HG03575 (cell line): Measurements from ENCODE around the gene MRGPRE.
"Not testable (repeated sequence)": the region's sequence is repeated elsewhere in the genome, so short reads cannot be mapped to it uniquely, and the experiment has no call there.

Source experiments
- ATAC-seq: cut with Tn5 transposase; IDR thresholded peaks from one replicate; pipeline ENCODE4 v1.9.1; 2021; ENCODE audit not compliant: unreplicated experiment, insufficient number of reproducible peaks, low FRiP score; ENCODE audit errors: extremely low read depth

MRGPRE gene, protein sequence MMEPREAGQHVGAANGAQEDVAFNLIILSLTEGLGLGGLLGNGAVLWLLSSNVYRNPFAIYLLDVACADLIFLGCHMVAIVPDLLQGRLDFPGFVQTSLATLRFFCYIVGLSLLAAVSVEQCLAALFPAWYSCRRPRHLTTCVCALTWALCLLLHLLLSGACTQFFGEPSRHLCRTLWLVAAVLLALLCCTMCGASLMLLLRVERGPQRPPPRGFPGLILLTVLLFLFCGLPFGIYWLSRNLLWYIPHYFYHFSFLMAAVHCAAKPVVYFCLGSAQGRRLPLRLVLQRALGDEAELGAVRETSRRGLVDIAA

DNA sequence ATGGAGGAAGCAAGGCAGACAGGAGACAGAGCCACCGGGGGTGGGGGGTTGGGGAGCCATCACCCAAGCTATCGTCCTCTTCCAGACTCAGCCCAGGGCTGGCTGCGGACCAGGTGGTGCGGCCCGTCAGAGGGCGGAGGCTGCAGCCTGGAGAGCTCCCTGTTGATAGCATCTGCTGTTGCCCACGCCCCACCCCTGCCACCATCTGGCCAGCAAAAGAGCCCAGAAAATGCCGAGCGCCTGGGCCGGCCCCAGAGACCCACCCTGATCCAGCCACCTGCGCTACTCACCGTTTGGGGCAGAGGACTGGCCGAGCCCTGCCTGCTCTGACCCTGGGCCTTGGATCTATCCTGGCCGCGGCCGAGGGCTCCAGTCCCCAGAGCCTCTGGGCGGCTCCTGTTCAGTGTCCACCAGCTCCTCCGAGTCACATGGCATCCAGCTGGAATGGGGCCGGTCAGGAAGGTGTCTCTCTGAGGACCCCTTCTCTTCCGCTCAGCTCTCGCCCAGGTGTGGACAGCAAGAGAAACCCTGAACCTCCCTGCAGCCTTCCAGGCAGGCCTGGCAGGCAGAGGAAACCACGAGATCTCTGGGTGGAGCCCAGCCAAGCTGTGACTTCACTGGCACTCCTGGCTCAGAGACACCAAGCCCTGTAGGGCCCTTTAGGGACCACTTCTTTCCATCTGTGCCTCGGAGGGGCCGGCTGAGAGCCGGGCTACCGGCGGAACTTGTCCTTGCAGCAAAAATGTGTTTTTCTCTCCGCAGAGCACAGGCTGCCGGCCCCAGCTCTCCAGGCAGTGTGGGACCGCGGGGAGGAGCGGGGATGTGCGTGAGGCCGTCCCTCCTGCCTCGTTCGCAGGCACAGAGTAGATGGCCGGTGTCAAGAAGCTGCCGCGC, at the start of gene MRGPRE:
MRGPRE (minus strand) TSS at position 567 of the 894 bp plus-strand sequence. CDS start 3,618 bp downstream, outside the sequence.
- ATAC-seq = no peak

DNA sequence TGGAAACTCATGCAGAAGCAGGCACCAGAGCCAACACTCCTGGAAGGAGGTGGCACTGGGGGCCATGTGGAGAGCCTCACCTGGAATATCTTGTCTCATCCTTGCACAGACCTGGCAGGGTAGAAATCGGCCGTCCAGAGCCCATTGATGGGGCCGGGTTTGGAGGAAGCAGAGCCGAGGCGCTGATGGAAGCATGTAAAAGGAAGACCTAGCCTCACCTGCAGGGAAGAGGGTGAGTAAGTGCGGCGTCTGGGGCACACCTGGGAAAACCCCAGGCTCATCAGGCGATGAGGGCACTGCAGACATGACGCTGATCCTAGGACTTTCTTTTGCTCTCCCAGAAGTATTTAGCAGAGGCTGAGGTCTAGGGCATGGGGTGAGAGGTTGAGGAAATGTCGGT, 48.9 kb upstream of the MRGPRE start:
- not testable (repeated sequence) for ATAC-seq

DNA sequence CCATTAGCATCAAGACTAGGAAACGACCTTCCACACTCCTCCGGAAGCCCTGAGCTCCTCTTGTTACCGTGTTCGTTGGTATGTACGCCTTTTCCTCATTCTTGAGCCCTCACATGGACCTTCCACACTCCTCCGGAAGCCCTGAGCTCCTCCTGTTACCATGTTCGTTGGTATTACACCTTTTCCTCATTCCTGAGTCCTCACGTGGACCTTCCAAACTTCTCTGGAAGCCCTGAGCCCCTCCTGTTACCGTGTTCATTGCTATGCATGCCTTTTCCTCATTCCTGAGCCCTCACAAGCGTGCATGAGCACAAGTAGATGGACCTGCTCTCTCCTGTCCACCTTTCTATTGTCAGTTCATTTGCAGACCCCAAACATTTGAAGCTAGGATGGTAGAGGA, 48.4 kb upstream of the MRGPRE start:
- not testable (repeated sequence) for ATAC-seq

DNA sequence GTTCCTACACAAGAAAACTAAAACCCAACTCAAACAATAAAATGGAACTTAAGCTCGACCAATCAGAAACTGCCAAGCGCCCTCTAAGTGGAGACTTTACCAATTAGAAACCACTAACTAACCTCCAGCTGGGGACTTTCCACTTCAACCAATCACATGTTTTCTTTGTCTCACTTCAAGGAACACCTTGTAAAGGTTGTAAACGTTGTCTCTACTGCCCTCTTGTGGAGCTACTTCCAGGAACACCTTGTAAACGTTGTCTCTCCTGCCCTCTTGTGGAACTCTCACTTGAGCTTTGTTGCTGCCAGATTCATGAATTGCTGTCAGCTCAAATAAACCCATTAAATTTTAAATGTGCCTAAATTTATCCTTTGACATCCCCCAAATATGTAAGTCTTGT, 46.7 kb upstream of the MRGPRE start:
- not testable (repeated sequence) for ATAC-seq

DNA sequence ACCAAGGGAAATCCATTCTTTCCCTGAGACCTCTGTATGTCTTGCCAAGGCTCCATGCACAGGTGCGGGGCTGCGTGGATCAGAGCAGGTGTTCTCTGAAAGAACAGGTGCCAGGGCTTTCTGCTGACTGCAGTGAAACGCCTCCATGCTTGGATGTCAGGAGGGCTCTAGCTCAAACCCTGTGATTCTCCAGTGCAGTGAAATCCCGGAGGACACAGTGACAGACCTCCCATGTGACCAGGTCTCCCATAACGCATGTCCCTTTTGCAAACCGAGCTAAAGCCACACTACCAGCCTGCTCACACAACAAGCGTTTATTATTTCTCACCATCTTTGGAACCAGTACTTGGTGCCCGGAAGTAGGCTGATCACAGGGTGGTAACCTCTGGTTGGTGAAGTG, 41.4 kb upstream of the MRGPRE start:
- not testable (repeated sequence) for ATAC-seq

DNA sequence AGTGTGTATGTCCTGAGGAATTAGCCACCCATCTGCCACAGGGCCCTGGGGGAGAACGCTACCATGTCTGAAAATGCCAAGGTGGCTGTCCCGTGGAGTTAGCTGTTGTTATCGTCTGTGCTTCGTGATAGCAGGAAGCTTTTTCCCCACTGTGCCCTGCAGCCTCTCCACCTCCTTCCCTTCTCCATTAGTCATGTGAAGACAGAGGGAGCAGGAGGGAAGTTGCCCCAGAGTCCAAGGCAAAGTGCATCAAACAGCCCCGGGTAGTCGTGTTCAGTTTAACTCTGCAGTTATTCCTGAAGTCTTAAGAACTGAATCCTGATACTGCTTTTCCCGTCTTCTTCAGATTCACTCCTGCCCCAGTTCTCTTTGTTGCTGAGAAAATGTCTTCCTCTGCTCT, 30.3 kb upstream of the MRGPRE start:
- ATAC-seq = not testable (repeated sequence)

GRCh38 chr11:3261831-3262230, 29.6 kb upstream of the MRGPRE start:
- ATAC-seq = not testable (repeated sequence)

DNA sequence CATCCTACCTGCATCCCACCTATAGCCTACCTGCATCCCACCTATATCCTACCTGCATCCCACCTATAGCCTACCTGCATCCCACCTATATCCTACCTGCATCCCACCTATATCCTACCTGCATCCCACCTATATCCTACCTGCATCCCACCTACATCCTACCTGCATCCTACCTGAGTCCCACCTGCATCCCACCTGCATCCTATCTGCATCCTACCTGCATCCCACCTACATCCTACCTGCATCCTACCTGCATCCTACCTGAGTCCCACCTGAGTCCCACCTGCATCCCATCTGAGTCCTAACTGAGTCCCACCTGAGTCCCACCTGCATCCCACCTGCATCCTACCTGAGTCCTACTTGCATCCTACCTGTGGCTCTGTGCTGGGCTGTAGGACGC, 25.3 kb upstream of the MRGPRE start:
- not testable (repeated sequence) for ATAC-seq

GRCh38 chr11:3255241-3255640, 23.0 kb upstream of the MRGPRE start:
- ATAC-seq = not testable (repeated sequence)

DNA sequence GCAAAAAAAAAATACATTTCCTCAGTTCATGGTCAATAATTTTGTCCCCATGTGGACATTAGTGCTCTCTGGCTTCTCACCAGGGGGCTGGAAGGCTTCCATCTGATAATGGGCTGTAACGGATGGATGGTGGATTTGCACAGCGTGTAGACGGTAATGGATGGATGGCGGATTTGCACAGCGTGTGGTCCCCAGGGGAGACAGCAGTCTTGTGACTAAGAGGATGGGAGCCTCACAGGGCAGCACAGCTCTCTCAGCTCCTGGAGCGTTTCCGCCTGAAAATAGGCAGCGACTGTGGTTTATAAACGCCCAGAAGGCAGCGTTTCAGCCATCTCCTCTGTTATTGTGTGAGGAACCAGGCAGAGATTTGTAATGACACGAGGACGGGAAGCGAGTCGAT, 22.6 kb upstream of the MRGPRE start:
- ATAC-seq = not testable (repeated sequence)

GRCh38 chr11:3245071-3245470, 12.9 kb upstream of the MRGPRE start:
- ATAC-seq = no peak

DNA sequence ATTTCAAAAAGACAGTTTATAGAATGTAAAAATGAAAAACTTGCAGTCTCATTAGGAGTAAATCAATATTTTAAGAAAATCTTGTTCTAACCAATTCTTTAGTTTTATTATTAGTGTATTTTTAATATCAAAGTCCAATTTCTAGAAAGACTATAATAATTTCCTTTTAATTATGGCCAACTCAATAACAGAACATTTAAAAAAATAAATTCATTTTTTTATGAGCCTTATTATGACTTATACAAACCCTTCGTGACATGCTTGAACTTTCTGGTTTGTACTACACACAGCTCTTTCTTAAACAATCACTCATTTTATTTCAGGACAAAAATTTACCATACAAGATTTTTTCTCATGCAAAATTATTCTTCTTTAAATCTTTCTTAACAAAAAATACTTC, 11.7 kb upstream of the MRGPRE start:
- no peak for ATAC-seq

DNA sequence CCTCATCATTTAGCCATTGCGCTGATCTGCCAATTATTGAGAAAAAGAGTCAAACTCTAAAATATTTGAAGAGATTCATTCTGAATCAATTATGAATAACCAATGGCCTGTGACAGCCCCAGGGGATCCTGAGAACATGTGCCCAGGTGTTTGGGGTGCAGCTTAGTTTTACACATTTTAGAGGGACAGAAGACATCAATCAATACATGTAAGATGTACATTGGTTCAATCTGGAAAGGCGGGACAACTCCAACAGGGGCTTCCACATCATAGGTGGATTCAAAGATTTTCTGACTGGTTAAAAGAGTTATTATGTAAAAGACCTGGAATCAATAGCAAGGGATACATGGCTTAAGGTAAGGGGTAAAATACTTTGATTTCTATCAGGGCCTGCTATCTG, 4.9 kb upstream of the MRGPRE start:
- ATAC-seq = no peak

- no peak for ATAC-seq
Observed at GRCh38 chr11:3234846-3235245, 2.6 kb upstream of the MRGPRE start.

DNA sequence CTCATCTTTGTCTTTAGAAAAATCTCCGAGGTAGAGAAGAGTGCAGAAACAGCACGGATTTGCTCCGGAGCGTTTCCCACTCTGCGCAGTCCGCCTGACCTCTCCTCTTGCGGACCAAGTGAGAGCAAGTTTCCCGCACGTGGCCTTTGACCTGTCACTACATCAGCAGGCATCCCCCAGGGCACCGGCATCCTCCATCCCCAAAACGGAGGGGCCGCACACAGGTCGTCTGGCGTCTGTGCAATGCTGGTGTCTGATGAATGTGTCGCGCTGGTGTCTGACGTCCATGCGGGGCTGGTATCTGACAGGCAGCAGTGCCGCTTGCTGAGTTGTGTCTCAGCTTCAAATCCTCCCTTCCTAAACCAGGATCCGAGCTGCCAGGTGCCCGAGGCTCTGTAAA, 739 bp upstream of the MRGPRE start:
- ATAC-seq = no peak

DNA sequence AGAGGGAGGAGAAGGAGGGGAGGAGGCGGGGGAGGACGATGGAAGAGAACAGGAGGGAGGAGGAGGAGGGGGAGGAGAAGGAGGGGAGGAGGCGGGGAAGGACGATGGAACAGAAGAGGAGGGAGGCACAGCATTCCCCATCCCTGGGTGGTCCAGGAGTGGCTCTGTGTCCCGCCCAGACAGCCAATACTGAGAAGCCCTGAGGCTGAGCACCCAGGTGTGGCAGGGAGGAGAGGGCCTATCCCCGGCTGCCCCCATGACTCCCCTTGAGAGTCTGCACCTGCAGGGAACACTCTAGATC, 717 bp downstream of the MRGPRE start:
- no peak for ATAC-seq

DNA sequence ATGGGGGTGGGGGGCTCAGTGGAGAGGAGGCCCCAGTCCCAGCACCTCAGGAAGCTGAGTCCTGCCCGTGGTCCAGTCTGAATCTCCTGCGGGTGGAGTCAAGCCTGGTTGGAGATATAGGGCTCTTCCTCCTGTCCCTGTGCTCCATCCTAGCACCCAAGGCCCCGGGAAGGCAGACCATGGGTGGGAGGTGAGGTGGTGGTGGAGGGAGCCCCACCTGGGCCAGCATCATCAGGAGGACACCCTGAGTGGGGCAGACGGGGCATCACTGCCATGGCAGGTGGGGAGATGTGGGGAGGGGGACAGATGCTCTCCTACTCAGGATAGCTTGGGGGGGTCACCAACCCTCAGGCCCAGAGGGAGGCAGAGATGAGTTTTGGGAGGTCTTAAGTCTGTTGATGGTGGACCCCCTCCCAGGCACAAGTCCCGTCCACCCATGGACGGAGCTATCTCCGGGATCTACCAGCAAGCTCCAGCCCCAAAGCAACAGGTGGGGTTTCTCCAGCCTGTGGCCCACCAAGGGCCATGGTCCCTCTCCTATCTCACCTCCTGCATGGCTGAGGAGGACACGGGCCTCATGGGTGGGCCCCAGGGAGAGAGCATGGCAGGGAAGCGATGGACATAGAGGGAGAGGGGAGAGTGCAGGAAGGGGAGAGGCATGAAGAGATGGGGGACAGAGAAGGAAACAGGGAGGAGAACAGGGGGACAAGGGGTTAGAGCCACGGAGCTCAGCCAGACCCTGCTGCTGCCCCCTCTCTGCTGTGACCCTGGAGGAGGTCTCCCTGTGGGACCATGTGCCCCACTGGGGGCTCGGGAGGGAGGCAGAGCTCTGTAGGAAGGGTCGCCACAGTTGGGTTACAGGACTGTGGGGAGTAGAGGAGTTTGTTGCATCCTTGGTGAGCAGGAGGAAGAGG, 1.3 kb downstream of the MRGPRE start:
- ATAC-seq = no peak

DNA sequence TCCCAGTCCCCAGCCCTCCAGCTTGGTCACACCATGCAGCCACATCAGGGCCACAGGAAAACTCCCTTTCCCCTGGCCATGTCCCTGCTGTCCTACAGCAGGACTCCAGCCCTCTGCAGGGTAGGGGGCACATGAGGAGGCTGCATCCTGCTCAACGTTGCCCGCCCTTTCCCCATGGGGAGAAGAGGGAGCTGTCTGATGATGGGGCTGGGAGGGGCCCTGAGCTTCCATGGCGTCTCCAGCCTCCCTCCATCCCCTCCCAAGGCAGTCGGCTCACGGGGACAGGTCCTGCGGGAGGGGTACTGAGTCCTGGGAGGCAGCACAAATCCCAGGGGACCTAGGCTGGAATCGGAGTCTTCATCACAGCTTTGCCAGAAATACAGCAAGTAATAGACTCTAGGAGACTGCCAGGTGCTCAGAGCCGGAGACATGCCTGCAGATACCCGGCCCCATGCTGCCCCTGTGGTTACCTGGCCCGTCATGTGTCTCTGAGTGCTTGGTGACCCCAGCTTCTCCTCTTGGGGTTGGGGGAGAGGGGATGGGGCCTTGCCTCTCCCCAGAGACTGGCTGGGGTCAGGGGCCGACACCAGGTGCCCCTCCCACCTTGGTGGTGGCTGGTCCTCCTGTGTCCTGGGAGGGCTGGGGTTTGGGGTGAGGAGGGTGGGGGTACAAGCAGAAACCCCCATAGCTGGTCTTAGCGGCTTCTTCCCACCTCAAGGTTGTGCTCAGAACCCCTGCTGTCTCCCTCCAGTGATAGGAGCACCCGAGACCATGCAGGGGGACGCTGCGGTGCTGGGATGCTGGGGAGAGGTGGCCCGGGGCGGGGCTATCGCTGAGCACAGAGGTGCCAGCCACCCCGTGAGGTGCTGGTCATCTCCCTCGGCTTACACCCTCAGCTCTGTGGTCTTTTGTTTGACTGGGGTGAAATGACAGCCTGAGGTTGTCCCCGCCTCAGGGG, 2.3 kb downstream of the MRGPRE start:
- ATAC-seq = no peak
